ENCODE measurements around the gene XRRA1. TPM values are rescaled to one million over a fixed set of nuclear protein-coding genes. Genes with fewer than 3 reads are reported as not detected.
"Not testable (repeated sequence)": the region's sequence is repeated elsewhere in the genome, so short reads cannot be mapped to it uniquely, and the experiment has no call there.

The XRRA1 gene
- total RNA-seq, 1 experiment from 2014 or later, result 3.8 TPM

- DNase-seq (ENCODE audit: low spot score), result no peak
Measured at GRCh38 chr11:74838188-74838587, 110.7 kb downstream of the XRRA1 start.

DNA sequence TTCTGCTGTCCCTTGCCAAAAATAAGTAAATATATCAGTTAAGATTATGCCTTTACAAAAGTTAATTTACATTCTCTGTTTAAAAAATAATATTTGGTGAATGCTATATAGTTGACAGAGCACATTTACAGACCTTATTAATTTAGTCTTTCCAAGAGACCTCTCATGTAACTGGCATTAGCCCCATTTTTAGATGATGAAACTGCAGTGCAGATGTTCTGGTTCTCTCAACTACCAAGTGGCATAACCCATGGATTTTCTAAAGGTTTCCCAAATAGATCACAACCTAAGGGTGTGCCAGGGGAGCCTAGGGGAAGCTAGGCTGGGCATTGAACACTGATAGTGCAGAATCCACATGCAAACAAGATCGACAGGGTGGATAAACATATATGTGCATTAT, 111.7 kb downstream of the XRRA1 start:
- no peak for DNase-seq (ENCODE audit: low spot score)

DNA sequence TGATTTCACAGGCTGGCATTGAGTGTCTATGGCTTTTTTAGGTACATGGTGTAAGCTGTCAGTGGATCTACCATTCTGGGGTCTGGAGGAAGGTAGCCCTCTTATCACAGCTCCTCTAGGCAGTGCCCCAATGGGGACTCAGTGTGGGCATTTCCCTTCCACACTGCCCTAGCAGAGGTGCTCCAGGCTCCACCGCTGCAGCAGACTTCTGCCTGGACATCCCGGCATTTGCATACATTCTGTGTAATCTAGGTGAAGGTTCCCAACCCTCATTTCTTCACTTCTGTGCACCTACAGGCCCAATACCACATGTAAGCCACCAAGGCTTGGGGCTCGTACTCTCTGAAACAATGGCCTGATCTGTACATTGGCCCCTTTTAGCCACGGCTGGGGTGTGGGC, 122.0 kb downstream of the XRRA1 start:
- DNase-seq (ENCODE audit: low spot score), result no peak

DNA sequence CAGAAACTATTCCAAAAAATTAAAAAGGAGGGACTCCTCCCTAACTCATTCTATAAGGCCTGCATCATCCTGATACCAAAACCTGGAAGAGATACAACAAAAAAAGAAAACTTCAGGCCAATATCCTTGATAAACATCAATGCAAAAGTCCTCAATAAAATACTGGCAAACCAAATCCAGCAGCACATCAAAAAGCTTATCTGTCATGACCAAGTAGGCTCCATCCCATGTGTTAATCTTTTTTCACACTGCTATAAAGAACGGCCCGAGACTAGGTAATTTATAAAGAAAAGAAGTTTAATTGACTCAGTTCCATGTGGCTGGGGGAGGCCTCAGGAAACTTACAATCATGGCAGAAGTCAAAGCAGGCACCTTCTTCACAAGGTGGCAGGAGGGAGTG, 123.3 kb downstream of the XRRA1 start:
- DNase-seq (ENCODE audit: low spot score), result not testable (repeated sequence)

GRCh38 chr11:74824285-74824982, 124.5 kb downstream of the XRRA1 start:
- no peak for DNase-seq (ENCODE audit: low spot score)

GRCh38 chr11:74822170-74822569, 126.7 kb downstream of the XRRA1 start:
- no peak for DNase-seq (ENCODE audit: low spot score)

- no peak for DNase-seq (ENCODE audit: low spot score)
Measured at GRCh38 chr11:74820763-74821162, 128.1 kb downstream of the XRRA1 start.

DNA sequence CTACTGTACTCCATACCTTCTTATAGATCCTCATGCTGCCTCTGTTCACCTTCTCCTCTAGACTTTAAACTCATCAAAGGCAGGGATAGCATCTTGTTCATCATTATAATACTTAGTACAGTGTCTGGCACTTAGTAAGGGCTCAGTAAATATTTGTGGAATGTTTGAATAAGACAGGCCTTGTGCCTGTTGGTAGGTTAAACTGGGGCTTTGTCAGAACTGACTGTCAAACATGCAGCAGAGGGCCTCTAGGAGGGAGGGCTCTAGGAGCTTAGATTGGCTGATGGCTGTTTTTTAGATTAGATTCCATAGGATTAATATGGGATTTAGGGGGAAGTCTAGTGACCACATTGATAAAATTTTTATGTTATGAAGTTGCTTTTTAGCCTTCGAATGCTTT, 129.5 kb downstream of the XRRA1 start:
- DNase-seq (ENCODE audit: low spot score), result no peak

DNA sequence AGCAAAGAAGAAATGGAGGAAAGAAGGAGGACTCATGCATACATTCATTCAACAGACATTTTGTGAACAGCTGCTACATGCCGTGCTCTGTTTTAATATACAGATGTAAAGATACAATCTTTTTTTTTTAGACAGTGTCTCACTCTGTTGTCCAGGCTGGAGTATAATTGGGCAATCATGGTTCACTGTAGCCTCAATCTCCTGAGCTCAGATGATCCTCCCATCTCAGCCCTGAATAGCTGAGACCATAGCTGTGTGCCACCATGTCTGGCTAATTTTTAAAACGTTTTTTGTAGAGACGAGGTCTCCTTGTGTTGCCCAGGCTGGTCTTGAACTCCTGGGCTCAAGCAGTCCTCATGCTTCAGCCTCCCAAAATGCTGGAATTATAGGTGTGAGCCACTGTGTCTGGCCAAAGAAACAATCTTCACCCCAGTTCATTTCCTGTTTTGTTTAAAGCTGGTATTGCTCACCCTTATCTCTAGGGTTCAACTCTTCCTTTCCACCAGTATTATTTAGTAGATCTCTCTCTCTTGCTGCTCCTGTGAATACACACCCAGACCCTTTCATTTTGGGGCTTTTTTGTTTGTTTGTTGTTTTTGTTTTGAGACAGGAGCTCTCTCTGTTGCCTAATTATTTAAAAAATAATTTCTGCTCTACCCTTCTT, 130.5 kb downstream of the XRRA1 start:
- DNase-seq (ENCODE audit: low spot score), result no peak

DNA sequence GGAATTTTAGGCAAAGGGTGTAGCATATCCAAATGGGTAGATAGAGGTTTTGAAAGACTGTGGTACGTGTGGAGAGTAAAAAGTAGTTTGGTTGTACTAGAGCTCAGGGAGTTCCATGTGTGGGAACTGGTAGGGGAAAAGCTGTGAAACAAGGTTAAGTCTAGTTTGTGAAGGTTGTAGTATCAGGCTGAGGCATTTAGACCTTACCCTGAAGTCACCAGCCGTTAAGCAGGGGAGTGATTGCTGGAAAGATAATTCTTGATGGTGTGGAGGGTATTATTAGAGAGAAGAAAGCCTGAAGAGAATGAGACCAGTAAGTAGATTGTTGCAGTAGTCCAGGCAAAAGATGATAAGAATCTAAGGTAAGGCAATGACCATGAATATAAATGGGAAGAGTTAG, 132.2 kb downstream of the XRRA1 start:
- DNase-seq (ENCODE audit: low spot score), result no peak

DNA sequence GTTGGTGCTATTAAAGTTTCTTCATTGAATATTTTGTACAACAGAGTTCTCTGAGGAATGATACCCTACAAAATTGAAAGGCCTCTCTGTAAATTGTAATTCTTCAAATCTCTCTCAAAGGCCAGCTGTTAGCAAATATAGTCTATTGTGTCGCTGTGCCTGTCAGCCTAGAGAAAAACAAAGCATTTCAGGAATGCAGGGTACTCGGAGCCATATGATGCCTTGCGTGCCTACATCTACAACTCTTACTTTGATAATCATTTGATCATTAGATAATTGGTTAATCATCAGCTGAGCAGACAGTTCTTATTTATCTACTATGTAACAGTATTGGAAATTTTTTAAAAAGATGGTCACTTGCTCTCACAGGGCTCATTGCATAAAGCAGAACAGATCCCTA, 132.9 kb downstream of the XRRA1 start:
- no peak for DNase-seq (ENCODE audit: low spot score)

DNA sequence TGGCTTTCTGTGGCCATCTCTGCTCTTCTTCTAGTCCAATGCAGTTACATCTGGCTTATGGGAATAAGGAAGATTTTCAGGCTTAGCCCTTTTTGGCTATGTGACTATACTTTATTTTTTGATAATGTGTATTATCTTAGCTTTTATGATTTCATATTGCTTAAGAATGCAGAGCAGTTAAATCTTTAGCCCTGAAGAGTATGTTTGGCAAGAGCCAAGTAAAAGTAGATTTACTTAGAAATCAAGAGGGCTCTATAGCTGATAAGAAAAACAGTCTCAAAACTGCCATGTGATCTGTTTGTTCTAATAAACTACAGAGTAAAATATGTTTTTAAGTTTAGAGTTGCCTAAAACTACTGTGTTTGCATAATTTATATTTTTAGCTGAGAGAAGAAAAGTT, 139.1 kb downstream of the XRRA1 start:
- no peak for DNase-seq (ENCODE audit: low spot score)

GRCh38 chr11:74806267-74806666, 142.6 kb downstream of the XRRA1 start:
- no peak for DNase-seq (ENCODE audit: low spot score)

GRCh38 chr11:74791333-74792100, 157.4 kb downstream of the XRRA1 start:
- no peak for DNase-seq (ENCODE audit: low spot score)

Small RNA genes lying within 50 kb of the gene (small RNA-seq; reads per million reads assigned to genes)
- gene RN7SL239P (not detected), gene RNU6-216P (not detected)

Other genes with a start within 250 kb of the XRRA1 start
- gene CHRDL2, start 217.7 kb downstream of the XRRA1 start, total RNA-seq (2014; rRNA removed; shearing (Covaris generic)), result not detected in 2 replicates
- 8.1 and 8.2 TPM in 2 replicates for gene RNF169, start 200.2 kb downstream of the XRRA1 start, total RNA-seq (2014; rRNA removed; shearing (Covaris generic))
- gene SPCS2, start 175 bp upstream of the XRRA1 start, total RNA-seq (2014; rRNA removed; shearing (Covaris generic)), result 41.3 and 57.1 TPM in 2 replicates
- gene NEU3, start 39.8 kb upstream of the XRRA1 start, total RNA-seq (2014; rRNA removed; shearing (Covaris generic)), result 33.9 and 43.5 TPM in 2 replicates
- gene OR2AT4, start 147.8 kb upstream of the XRRA1 start, total RNA-seq (2014; rRNA removed; shearing (Covaris generic)), result not detected in 2 replicates
- 0.55 and 1.9 TPM in 2 replicates for gene SLCO2B1, start 202.0 kb upstream of the XRRA1 start, total RNA-seq (2014; rRNA removed; shearing (Covaris generic))